Measurements from ENCODE around the gene RPL22. TPM values are rescaled to one million over a fixed set of nuclear protein-coding genes. Genes with fewer than 3 reads are reported as not detected.

RPL22 gene
- total RNA-seq, 1 donor from 2014 or later = 283 TPM

- Mint-ChIP-seq H3K4me1 (ENCODE audit: low read depth, unreplicated experiment) (no peaks in the 10 kb centered on the region), H3K36me3 (ENCODE audit: low read depth, unreplicated experiment) (no peaks in the 10 kb centered on the region), H3K27me3 (ENCODE audit: low read depth, unreplicated experiment) (peaks cover 45% of the 10 kb centered on the region), H3K9me3 (ENCODE audit: unreplicated experiment) (no peaks in the 10 kb centered on the region), H3K4me3 (ENCODE audit: unreplicated experiment) (no peak overlapping the region), H3K27ac (ENCODE audit: unreplicated experiment) (no peak overlapping the region)
- no peaks in the 10 kb centered on the region for H3K36me3 ChIP-seq (ENCODE audit: insufficient read depth, low read length)
- no peak for FAIRE-seq
- no peak overlapping the region for H2AFZ ChIP-seq (ENCODE audit: low read depth, low read length)
- no peaks in the 10 kb centered on the region for H4K20me1 ChIP-seq (ENCODE audit: insufficient read depth, low read length)
- no peaks in the 10 kb centered on the region for H3K27me3 ChIP-seq (ENCODE audit: insufficient read depth, low read length)
- no peak for DNase-seq (ENCODE audit: low read depth)
- H3K4me2 ChIP-seq (ENCODE audit: low read length) = no peak overlapping the region
- TF ChIP-seq CTCF (IDR thresholded peaks at IDR 0.05; ENCODE audit: insufficient read depth, low read depth, low read length) (no peak), EZH2 (IDR thresholded peaks at IDR 0.05; ENCODE audit: insufficient read depth, low read length) (no peak)
- no peaks in the 10 kb centered on the region for H3K9me3 ChIP-seq (ENCODE audit: insufficient read depth, low read depth, low read length)
- no peak overlapping the region for H3K4me3 ChIP-seq (ENCODE audit: insufficient read depth, low read depth, low read length)
- H3K9ac ChIP-seq (ENCODE audit: low read length) = no peak overlapping the region
- no peaks in the 10 kb centered on the region for H3K4me1 ChIP-seq (ENCODE audit: insufficient read depth, low read length)
- H3K27ac ChIP-seq (ENCODE audit: low read depth, low read length) = no peak overlapping the region
- no peaks in the 10 kb centered on the region for H3K79me2 ChIP-seq (ENCODE audit: insufficient read depth, low read length)
Observed at GRCh38 chr1:6140413-6140812, 59.0 kb downstream of the RPL22 start.

- peaks cover 3% of the 10 kb centered on the region for H3K9me3 Mint-ChIP-seq (ENCODE audit: unreplicated experiment)
- no peaks in the 10 kb centered on the region for H3K36me3 Mint-ChIP-seq (ENCODE audit: low read depth, unreplicated experiment)
- Histone ChIP-seq H3K36me3 (ENCODE audit: insufficient read depth, low read length) (no peaks in the 10 kb centered on the region), H3K9ac (ENCODE audit: low read length) (no peak overlapping the region), H3K4me3 (ENCODE audit: insufficient read depth, low read depth, low read length) (no peak overlapping the region), H3K4me1 (ENCODE audit: insufficient read depth, low read length) (no peaks in the 10 kb centered on the region), H4K20me1 (ENCODE audit: insufficient read depth, low read length) (no peaks in the 10 kb centered on the region), H3K27ac (ENCODE audit: low read depth, low read length) (no peak overlapping the region), H3K27me3 (ENCODE audit: insufficient read depth, low read length) (no peaks in the 10 kb centered on the region), H3K9me3 (ENCODE audit: insufficient read depth, low read depth, low read length) (no peaks in the 10 kb centered on the region), H2AFZ (ENCODE audit: low read depth, low read length) (no peak overlapping the region), H3K79me2 (ENCODE audit: insufficient read depth, low read length) (no peaks in the 10 kb centered on the region), H3K4me2 (ENCODE audit: low read length) (no peak overlapping the region)
- DNase-seq (ENCODE audit: low read depth) (no peak), FAIRE-seq (no peak)
- H3K27me3 Mint-ChIP-seq (ENCODE audit: low read depth, unreplicated experiment) = peaks cover 41% of the 10 kb centered on the region
- no peaks in the 10 kb centered on the region for H3K4me1 Mint-ChIP-seq (ENCODE audit: low read depth, unreplicated experiment)
- no peak for TF ChIP-seq CTCF (IDR thresholded peaks at IDR 0.05; ENCODE audit: insufficient read depth, low read depth, low read length)
- no peak for TF ChIP-seq EZH2 (IDR thresholded peaks at IDR 0.05; ENCODE audit: insufficient read depth, low read length)
- H3K4me3 Mint-ChIP-seq (ENCODE audit: unreplicated experiment) = no peak overlapping the region
- no peak overlapping the region for H3K27ac Mint-ChIP-seq (ENCODE audit: unreplicated experiment)
Observed at GRCh38 chr1:6137758-6138157, 61.6 kb downstream of the RPL22 start.

- Mint-ChIP-seq H3K4me3 (ENCODE audit: unreplicated experiment) (no peak overlapping the region), H3K27ac (ENCODE audit: unreplicated experiment) (no peak overlapping the region), H3K27me3 (ENCODE audit: low read depth, unreplicated experiment) (peaks cover 40% of the 10 kb centered on the region), H3K4me1 (ENCODE audit: low read depth, unreplicated experiment) (no peaks in the 10 kb centered on the region), H3K9me3 (ENCODE audit: unreplicated experiment) (peaks cover 10% of the 10 kb centered on the region), H3K36me3 (ENCODE audit: low read depth, unreplicated experiment) (no peaks in the 10 kb centered on the region)
- no peaks in the 10 kb centered on the region for H3K36me3 ChIP-seq (ENCODE audit: insufficient read depth, low read length)
- TF ChIP-seq EZH2 (IDR thresholded peaks at IDR 0.05; ENCODE audit: insufficient read depth, low read length) = no peak
- no peak for TF ChIP-seq CTCF (IDR thresholded peaks at IDR 0.05; ENCODE audit: insufficient read depth, low read depth, low read length)
- no peaks in the 10 kb centered on the region for H3K4me1 ChIP-seq (ENCODE audit: insufficient read depth, low read length)
- FAIRE-seq (no peak), DNase-seq (ENCODE audit: low read depth) (no peak)
- H4K20me1 ChIP-seq (ENCODE audit: insufficient read depth, low read length) = no peaks in the 10 kb centered on the region
- no peaks in the 10 kb centered on the region for H3K79me2 ChIP-seq (ENCODE audit: insufficient read depth, low read length)
- no peak overlapping the region for H2AFZ ChIP-seq (ENCODE audit: low read depth, low read length)
- no peak overlapping the region for H3K9ac ChIP-seq (ENCODE audit: low read length)
- no peak overlapping the region for H3K4me3 ChIP-seq (ENCODE audit: insufficient read depth, low read depth, low read length)
- H3K9me3 ChIP-seq (ENCODE audit: insufficient read depth, low read depth, low read length) = peaks cover 7% of the 10 kb centered on the region
- no peak overlapping the region for H3K27ac ChIP-seq (ENCODE audit: low read depth, low read length)
- H3K27me3 ChIP-seq (ENCODE audit: insufficient read depth, low read length) = no peaks in the 10 kb centered on the region
- H3K4me2 ChIP-seq (ENCODE audit: low read length) = no peak overlapping the region
Observed at GRCh38 chr1:6136516-6137220, 62.7 kb downstream of the RPL22 start.
